HG03354 (cell line): ENCODE results near the gene USP10.
"Not testable (repeated sequence)": the region's sequence is repeated elsewhere in the genome, so short reads cannot be mapped to it uniquely, and the experiment has no call there.

Experiments used
- ATAC-seq: cut with Tn5 transposase; IDR thresholded peaks from one replicate; pipeline ENCODE4 v1.9.1; 2021; ENCODE audit warnings: mild to moderate bottlenecking; ENCODE audit not compliant: unreplicated experiment, poor library complexity, severe bottlenecking

The USP10 gene

DNA sequence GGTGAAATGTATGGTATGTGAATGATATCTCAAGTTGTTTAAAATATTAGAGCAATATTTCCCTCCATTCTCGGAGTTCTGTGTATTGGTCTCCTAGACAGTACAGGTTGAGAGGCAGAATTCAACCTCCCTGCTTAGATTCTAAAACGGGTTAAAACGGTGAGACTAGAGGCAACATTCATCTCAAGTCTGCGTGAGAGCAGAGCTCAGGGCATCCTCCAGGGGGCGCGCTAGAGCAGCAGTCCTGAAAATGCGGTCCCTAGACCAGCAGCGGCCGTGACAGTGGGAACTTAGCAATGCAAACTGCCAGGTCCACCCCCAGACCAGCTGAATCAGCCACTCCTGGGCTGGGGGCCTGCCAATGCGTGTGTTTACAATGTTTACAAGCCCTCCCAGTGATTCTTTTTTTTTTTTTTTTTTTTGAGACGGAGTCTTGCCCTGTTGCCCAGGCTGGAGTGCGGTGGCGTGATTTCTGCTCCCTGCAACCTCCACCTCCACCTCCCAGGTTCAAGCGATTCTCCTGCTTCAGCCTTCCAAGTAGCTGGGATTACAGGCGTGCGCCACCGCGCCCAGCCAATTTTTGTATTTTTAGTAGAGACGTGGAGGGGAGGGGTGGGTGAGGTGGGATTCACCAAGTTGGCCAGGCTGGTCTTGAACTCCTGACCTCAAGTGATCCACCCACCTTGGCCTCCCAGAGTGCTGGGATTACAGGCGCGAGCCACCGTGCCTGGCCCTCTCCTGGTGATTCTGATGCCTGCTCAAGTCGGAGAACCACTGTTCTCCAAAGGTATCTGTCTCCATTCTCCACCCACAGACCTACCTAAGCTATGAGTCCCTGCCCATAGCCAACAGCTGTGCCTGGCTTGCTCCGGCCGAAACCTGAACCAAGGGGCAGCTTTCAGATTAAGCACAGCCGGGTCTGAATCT, 27.3 kb upstream of the USP10 start:
- peak; percentile 67 for ATAC-seq

DNA sequence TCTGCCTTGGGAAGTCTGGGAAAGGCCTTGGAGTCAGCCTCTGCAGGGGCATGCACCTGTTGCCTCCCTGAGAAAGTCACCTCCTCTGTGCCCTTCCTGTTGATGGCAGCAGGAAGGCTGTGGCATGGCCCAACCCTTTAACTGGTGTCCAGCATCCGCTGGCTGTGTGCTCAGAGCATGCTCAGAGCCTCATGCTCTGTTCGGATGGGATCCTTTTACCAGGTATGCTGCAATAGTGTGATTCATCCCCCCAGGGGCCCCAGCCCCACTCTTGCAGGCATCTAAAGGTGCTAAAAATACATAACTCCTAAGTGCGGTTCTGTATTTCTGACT, 26.6 kb upstream of the USP10 start:
- no peak for ATAC-seq

DNA sequence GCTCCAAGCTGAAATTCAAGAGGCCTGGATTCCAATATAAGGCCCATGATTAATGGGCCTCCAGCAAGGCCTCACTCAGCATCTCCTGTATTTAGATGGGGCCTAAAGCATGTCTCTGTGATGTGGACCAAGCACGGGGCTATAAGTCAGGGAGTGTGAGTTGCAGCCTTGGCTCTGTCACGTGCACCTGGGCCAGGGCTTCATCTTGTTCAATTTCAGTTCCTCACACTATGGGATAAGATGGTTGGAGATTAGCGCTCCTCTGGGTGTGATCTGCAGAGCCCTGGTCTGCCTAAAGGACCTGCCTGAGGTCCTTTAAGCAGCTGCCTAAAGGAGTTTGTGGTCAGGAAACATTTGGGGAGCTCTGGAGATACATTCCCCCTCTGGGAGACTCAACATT, 26.2 kb upstream of the USP10 start:
- ATAC-seq: no peak

DNA sequence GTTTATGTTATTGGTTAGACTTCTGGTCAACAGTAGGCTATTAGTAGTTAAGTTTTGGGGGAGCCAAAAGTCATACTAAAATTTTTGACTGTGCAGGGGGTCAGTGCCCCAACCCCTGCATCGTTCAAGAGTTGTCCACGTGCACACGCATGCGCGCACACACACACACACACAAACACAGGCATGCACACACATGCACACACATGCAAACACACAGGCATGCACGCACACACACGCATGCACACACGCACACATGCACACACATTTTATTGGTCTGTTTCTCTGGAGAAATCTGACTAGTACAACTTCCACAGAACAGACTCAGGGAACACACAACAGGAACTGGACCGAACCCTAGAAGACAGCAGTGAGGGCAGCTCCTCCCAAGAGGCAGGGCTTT, 24.4 kb upstream of the USP10 start:
- no peak for ATAC-seq

DNA sequence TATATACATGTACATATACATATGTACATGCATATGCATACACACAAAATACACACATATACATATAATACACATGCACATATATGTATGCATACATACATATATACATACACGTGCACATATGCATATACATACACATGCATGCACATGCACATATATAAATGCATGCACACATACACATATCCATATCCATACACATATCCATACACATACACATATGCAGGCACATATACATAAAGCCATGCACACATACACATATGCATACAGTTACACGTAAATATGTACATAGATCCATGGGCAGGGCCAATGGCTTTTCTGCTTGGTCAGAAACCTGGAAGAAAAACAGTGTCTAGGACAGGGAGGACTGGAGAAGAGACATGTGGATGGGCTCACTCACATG, 23.9 kb upstream of the USP10 start:
- no peak for ATAC-seq

DNA sequence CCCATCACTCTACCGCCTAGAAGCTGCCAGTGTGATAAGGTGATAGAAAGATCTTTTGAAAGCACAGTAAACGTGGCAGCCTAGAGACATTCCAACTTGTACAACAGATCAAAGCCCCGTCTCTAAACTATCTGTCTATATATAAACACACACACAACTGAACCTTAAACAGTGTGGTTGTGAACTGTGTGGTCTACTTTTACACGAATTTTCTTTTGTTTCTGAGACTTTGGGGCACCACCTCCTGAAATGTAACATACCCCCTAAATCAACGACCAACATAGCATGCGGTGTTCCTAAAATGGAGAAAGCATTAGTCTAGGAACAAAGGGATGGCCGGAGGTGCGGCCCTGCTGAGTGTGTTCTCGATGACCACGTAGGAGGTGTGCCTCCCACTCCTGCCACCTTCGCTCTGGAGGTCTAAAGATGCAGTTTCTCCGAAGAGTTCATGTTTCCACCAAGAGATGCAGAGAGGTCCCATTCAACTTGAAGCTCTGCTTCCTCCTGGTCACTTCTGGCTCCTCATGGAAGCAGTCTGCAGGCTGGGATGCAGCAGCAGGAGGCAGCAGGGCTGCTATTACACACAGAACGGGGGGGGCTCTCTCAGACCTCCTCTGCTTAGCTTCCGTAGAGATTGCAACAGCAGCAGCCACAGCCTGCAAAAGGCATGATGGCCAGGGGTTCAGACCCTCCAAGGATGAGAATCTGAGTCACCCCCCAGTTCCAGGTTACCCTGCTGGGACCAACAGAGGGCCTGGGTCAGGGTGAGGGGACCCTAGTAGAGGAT, 22.6 kb upstream of the USP10 start:
- no peak for ATAC-seq

DNA sequence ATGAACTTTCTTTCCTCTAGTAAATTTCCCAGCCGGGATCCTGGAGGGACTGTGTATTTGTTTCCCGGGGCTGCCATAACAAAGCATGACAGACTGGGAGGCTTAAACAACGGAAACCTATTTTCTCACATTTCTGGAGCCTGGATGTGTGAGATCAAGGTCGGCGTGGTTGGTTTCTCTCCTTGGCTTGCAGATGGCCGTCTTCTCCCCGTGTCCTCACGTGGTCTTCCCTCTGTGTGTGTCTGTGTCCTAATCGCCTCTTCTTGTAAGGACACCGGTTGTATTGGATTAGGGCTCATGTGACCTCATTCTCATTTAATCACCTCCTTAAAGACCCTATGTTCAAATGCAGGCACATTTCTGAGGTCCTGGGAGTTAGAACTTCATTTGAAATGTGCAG, 22.0 kb upstream of the USP10 start:
- ATAC-seq: no peak

DNA sequence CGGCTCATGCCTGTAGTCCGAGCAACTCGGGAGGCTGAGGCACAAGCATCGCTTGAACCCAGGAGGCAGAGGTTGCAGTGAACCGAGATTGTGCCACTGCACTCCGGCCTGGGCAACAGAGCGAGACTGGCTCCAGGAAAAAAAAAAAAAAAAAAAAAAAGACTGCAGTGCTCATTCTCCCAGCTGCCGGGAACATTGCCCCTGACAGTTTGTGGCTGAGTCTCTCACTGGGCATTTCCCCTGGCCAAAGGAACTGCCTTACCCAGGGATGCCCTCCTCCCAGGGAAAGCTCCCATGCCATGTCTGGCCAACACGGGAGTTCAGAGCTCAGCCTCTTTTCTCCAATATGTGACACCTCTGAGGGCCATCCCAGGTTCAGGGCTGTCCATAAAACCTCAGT, 21.3 kb upstream of the USP10 start:
- ATAC-seq: no peak

DNA sequence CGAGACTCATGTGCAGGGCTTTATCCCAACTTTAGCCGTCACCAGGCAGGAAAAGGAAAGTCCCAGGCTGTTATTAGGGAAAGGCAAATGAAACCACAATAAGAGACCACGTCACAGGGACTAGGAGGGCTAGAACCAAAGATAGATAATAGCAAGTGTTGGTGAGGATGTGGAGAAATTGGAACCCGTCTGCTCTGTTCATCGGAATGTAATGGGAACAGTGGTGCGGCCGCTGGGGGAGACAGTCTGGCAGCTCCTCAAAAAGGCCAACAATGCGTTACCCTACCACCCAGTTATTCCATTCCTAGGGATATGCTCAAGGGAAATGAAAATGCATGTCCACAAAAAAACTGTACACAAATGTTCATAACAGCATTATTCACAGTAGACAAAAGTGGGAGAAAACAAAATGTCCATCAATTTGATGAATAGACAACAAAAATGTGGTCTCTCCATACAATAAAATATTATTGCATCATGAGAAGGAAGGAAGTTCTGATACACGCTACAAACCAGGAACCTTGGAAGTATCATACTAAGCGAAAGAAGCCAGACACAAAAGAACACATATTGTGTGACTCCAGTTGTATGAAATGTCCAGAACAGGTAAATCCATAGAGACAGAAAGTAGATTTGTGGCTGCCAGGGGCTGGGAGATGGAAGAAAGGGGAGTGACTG, 19.5 kb upstream of the USP10 start:
- ATAC-seq: no peak

DNA sequence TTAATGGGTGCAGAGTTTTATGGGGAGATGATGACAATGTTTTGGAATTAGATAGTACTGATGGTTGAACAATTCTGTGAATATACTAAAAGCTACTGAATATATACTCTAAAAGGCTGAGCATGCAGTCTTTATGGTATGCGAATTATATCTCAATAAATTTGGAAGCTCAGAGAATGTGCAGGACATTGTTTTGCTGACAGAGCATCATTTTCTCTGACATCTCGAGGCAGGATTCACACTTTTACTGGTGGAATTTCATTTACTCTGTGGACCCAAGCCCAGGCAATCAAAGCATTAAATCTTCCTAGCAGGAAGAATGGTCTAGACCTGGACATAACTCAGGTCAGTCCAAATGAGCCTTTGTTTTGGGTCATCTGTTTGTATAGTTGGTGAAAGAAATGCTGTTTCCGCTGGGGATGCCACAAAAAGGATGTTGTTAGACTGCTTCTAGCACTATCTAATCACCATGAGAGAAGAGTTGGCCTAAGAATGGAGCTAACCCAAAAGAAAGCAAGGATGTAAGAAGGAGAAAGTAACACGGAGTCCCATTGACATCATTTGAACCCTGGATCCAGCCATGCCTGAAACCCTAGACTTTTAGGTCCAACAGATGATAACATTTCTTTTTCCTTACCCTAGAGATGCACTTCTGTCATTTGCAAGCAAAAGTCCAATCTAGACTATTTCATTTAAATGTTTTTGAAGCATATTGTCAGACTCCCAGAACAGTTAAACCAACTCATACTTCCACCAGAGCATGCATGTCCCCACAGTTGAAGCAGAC, 18.8 kb upstream of the USP10 start:
- ATAC-seq: no peak

DNA sequence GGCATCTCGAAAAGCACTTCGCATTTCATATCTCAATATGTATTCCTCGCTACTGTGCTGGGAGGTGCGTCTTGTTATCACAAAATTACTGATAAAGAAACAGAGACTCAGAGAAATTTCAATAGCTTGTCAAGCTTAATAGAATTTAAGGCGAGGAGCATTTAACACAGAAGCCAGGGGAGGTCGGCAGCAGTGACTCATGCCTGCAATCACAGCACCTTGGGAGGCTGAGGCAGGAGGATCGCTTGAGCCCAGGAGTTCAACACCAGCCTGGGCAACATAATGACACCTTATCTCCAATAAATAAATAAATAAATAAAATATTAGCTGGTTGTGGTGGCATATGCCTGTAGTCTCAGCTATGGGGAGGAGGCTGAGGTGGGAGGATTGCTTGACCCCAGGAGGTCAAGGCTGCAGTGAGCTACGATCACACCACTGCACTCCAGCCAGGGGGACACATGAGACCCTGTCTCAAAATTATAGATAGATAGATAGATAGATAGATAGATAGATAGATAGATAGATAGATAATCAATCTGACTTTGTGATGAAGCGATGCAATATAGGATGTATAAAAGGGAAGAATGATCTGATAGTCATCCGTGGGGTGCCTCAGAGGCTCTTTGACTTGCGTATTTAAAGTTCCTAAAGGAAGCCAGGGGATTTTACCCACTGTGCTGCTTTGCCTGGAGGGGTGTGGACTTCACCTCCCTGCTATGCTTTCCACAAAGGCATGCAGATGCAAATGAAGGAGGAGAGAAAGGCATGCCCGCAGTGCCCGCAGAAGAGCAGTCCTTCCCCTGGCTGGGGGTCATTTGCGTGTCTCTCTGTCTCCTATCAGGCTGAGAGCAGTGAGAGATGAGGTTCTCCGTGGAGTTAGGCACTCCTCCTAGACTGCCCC, 15.9 kb upstream of the USP10 start:
- ATAC-seq: no peak

DNA sequence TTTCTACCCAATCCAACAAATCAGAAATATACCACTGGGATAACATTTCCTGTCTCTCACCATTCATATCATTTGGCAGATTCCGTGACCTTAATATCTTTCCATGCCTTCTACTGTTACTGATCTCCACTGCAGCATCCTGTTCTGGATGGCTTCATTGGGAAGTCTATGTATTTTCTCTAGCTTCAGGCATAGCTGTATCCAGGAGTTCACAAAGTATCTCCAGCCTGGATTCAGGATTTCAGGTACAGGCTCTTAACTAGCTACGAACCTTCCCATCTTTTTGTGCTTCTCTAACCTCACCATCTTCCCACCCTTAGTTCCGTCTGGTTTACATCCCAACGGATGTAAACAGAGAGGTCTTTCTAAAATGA, 15.2 kb upstream of the USP10 start:
- ATAC-seq: no peak

DNA sequence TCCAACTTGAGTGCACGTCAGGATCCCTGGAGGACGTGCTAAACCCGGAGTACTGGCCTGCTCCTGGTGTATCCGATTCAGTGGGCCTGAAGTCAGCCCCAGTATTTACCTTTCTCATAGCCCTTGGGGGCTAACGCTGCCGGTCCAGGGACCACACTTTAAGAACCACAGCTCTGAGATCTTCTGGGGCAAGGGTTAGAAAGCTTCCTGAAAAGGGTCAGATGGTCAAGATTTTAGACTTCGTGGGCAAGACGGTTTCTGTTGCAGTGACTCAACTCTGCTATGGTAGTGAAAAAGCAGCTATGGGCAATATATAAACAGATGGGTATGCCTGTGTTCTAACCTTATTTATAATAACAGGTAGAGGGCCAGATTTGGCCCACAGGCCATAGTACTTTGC, 14.6 kb upstream of the USP10 start:
- no peak for ATAC-seq

DNA sequence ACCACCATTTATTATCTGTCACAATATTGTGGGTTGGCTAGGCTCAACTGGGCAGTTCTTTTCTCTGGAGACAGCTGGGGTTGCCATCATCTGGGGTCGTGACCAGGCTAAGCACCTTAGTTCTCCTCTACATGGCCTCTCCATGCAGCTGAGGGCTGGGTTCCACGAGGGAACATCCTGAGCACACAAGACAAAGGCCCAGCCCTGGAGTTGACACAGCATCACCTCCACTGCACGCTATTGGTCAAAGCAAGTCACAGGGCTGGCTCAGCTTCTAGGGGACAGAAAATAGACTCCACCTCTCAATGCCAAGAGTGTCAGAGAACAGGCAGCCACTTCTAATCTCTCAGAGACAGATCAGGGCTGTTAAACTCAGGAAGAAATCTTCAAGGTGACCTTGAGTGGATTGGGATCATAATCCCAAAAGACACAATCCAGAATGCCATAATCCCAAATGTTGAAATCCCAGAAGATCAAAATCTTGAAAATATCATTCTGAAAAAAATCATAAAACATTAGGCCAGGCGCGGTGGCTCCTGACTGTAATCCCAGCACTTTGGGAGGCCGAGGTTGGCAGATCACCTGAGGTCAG, 13.0 kb upstream of the USP10 start:
- ATAC-seq: no peak

DNA sequence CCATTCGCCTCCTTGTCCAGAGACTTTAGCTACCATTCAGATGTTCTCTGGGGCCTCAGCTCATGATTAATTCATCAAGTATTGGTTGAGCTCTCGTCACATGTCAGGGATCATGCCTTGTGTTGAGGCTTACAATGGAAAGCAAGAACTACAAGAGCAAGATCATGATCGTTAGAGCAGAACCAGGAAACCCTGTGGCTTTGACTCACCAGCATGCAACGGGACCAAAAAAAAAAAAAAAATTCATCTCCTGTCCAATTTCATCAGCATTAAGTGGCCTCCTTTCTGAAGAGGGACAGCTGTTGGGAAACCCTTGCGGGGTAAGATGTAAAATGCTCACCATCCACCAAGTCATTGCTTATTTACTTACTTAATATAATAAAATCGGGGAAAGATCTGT, 12.1 kb upstream of the USP10 start:
- ATAC-seq: peak; percentile 80

DNA sequence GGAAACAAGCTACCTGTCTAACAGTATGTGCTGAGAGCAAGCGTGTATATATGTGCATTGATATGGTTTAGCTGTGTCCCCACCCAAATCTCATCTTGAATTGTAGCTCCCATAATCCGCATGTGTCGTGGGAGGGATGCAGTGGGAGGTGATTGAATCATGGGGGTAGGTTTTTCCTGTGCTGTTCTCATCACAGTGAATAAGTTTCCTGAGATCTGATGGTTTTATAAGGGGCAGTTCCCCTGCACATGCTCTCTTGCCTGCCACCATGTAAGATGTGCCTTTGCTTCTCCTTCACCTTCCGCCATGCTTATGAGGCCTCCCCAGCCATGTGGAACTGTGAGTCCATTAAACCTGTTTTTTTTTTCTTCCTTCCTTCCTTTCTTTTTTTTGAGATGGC, 11.6 kb upstream of the USP10 start:
- not testable (repeated sequence) for ATAC-seq

DNA sequence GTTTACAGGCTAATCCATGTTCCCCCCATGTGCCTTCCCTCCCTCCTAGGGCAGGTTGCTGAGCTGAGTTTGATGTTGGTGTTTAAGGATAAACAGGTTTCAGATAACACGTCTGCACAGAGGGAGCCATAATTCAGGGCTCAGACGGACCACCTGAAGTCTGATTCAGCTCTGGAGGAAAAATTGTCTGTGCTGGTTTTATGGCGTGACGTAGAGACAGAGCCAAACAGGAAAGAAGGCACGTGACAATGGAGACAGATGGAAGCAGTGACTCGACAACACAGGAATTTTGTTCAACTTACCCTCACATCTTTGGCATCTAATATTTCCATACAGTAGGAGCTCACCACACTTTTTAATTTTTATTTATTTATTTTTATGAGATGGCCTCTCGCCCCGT, 10.7 kb upstream of the USP10 start:
- ATAC-seq: no peak

DNA sequence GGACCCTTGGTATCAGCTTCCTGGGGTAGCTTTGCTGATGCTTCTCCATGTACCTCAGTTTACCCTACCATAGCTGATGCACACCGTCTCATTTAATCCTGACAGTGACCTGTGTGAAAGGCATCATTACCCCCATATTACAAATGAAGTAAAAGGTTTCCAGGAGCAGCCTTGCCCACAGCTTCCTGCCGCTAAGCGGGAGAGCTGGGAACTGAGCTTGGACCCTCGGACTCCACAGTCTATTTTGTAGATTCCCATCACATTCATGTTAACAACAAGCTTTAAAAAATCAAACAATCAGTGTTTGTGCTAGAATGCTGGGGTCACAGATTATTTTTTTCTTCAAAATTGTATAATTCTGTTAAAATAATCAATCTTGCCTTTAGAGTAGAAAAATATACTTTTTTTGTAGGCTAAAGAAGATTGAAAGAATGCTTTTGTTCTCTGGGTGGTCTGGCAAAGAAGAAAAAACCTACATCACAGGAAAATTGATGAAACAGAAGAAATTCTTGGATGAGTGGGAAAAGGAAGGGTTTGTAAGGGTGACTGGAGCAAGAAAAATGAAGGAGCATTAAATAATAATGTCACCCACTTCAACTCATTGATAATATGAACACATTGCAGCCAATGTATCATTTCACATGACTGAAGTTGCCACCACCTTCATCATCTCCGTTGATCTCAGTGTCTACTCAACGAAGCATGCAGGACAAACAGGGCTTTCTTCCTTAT, 9.5 kb upstream of the USP10 start:
- ATAC-seq: no peak
